ENCODE measurements around the gene SLC35B1.
A peak's percentile ranks its signal among the peaks of the same experiment; 100 is the strongest.

The SLC35B1 gene

GRCh38 chr17:49734515-49735490, 27.0 kb upstream of the SLC35B1 start:
- H3K4me2 ChIP-seq (ENCODE audit: low read length), result no peak overlapping the region
- no peak for TF ChIP-seq CTCF (IDR thresholded peaks at IDR 0.05)
- H3K79me2 ChIP-seq, result peaks cover 35% of the 10 kb centered on the region
- no peak overlapping the region for H2AFZ ChIP-seq
- H3K9me3 ChIP-seq (ENCODE audit: control insufficient read depth, low read length), result no peaks in the 10 kb centered on the region
- peaks cover 23% of the 10 kb centered on the region for H3K4me1 ChIP-seq
- no peak overlapping the region for H3K4me3 ChIP-seq (ENCODE audit: low read depth, low read length)
- H3K27me3 ChIP-seq (ENCODE audit: control insufficient read depth, insufficient read depth, low read length), result no peaks in the 10 kb centered on the region
- H3K36me3 ChIP-seq (ENCODE audit: control insufficient read depth, insufficient read depth, low read length), result no peaks in the 10 kb centered on the region
- H3K9ac ChIP-seq, result no peak overlapping the region
- no peak overlapping the region for H3K27ac ChIP-seq

GRCh38 chr17:49731435-49731831, 23.7 kb upstream of the SLC35B1 start:
- peaks cover 11% of the 10 kb centered on the region for H3K4me1 ChIP-seq
- no peaks in the 10 kb centered on the region for H3K27me3 ChIP-seq (ENCODE audit: control insufficient read depth, insufficient read depth, low read length)
- no peak overlapping the region for H3K4me2 ChIP-seq (ENCODE audit: low read length)
- no peak overlapping the region for H3K27ac ChIP-seq
- no peak for TF ChIP-seq CTCF (IDR thresholded peaks at IDR 0.05)
- H3K9ac ChIP-seq, result no peak overlapping the region
- H3K36me3 ChIP-seq (ENCODE audit: control insufficient read depth, insufficient read depth, low read length), result no peaks in the 10 kb centered on the region
- H2AFZ ChIP-seq, result no peak overlapping the region
- H3K9me3 ChIP-seq (ENCODE audit: control insufficient read depth, low read length), result no peaks in the 10 kb centered on the region
- H3K79me2 ChIP-seq, result peaks cover 48% of the 10 kb centered on the region
- H3K4me3 ChIP-seq (ENCODE audit: low read depth, low read length), result no peak overlapping the region

GRCh38 chr17:49730785-49731434, 23.1 kb upstream of the SLC35B1 start:
- no peaks in the 10 kb centered on the region for H3K36me3 ChIP-seq (ENCODE audit: control insufficient read depth, insufficient read depth, low read length)
- H3K4me1 ChIP-seq, result peaks cover 11% of the 10 kb centered on the region
- no peak overlapping the region for H3K4me2 ChIP-seq (ENCODE audit: low read length)
- H2AFZ ChIP-seq, result no peak overlapping the region
- peak overlapping the region; percentile 66 for H3K27ac ChIP-seq
- H3K9me3 ChIP-seq (ENCODE audit: control insufficient read depth, low read length), result no peaks in the 10 kb centered on the region
- H3K27me3 ChIP-seq (ENCODE audit: control insufficient read depth, insufficient read depth, low read length), result no peaks in the 10 kb centered on the region
- no peak overlapping the region for H3K9ac ChIP-seq
- no peak overlapping the region for H3K4me3 ChIP-seq (ENCODE audit: low read depth, low read length)
- H3K79me2 ChIP-seq, result peaks cover 51% of the 10 kb centered on the region
- no peak for TF ChIP-seq CTCF (IDR thresholded peaks at IDR 0.05)

- H3K27ac ChIP-seq, result peak overlapping the region; percentile 66
- H3K4me1 ChIP-seq, result peaks cover 11% of the 10 kb centered on the region
- no peak for TF ChIP-seq CTCF (IDR thresholded peaks at IDR 0.05)
Observed at GRCh38 chr17:49730078-49730784, 22.5 kb upstream of the SLC35B1 start.

More at GRCh38 chr17:49730078-49730784, 22.5 kb upstream of the SLC35B1 start:
- Histone ChIP-seq H3K4me2 (ENCODE audit: low read length) (peak overlapping the region; percentile 30), H3K79me2 (peaks cover 54% of the 10 kb centered on the region), H2AFZ (no peak overlapping the region), H3K4me3 (ENCODE audit: low read depth, low read length) (no peak overlapping the region), H3K9me3 (ENCODE audit: control insufficient read depth, low read length) (no peaks in the 10 kb centered on the region), H3K36me3 (ENCODE audit: control insufficient read depth, insufficient read depth, low read length) (no peaks in the 10 kb centered on the region), H3K9ac (no peak overlapping the region), H3K27me3 (ENCODE audit: control insufficient read depth, insufficient read depth, low read length) (no peaks in the 10 kb centered on the region)

Data from parathyroid adenoma (tissue), 2 donors.